IMR-90 (cell line): ENCODE results near the gene POLD3. TPM values are rescaled to one million over a fixed set of nuclear protein-coding genes. Genes with fewer than 3 reads are reported as not detected.

Experiments
- ATAC-seq: fragments of 200-7000 bp; cut with Tn5 transposase; 2 replicates; pipeline ENCODE4 v1.9.1; 2020; ENCODE audit warnings: low read depth, mild to moderate bottlenecking, moderate library complexity
- BruUV-seq: library from RNA; stranded (reverse); fragments of 400-500 nt; replicated peaks from 2 replicates; lab custom pipeline; 2021; lab: Mats Ljungman, UMichigan
- CTCF ChIA-PET: fragments of 300-600 bp; formaldehyde crosslinking; extraction: SDS; loops from one replicate; lab custom pipeline; 2021; ENCODE audit warnings: antibody characterized with exemption; lab: Yijun Ruan, JAX
- POLR2A ChIA-PET: fragments of 300-600 bp; sonication (Branson Sonifier 250); formaldehyde crosslinking; loops from one replicate; lab custom pipeline; 2022; ENCODE audit warnings: antibody characterized with exemption; ENCODE audit not compliant: unreplicated experiment; lab: Charles Lee
- DNase-seq: peaks from one replicate; pipeline ENCODE4 v3.0.0; 2013
- H2AFZ ChIP-seq: replicated peaks from 2 replicates; pipeline ENCODE3; 2013; ENCODE audit warnings: low read length, mild to moderate bottlenecking; ENCODE audit not compliant: poor library complexity
- H2AK5ac ChIP-seq: 2 replicates; pipeline ENCODE4 v1.6.1; 2013; ENCODE audit warnings: low read depth, low read length, inconsistent platforms
- H2AK9ac ChIP-seq: replicated peaks from 2 replicates; pipeline ENCODE3; 2013; ENCODE audit warnings: mild to moderate bottlenecking, low read depth, low read length, moderate library complexity; ENCODE audit not compliant: poor library complexity
- H2BK120ac ChIP-seq: 2 replicates; pipeline ENCODE4 v1.6.1; 2013; ENCODE audit warnings: low read depth, low read length, inconsistent platforms
- H2BK15ac ChIP-seq: 3 replicates; pipeline ENCODE4 v1.6.1; 2013; ENCODE audit warnings: low read depth, low read length, inconsistent platforms
- H2BK20ac ChIP-seq: 2 replicates; pipeline ENCODE4 v1.6.1; 2013; ENCODE audit warnings: low read depth, mild to moderate bottlenecking, inconsistent platforms, low read length, moderate library complexity
- H2BK5ac ChIP-seq: 2 replicates; pipeline ENCODE4 v1.6.1; 2013; ENCODE audit warnings: mild to moderate bottlenecking, low read depth, low read length, inconsistent platforms; ENCODE audit not compliant: poor library complexity, severe bottlenecking
- H3K14ac ChIP-seq: replicated peaks from 2 replicates; pipeline ENCODE4 v1.6.1; 2013; ENCODE audit warnings: low read depth, low read length, inconsistent platforms
- H3K18ac ChIP-seq: 2 replicates; pipeline ENCODE4 v1.6.1; 2013; ENCODE audit warnings: low read depth, low read length, control low read depth
- H3K23ac ChIP-seq: 2 replicates; pipeline ENCODE4 v1.6.1; 2013; ENCODE audit warnings: low read depth, low read length, inconsistent platforms
- H3K27ac ChIP-seq: 2 replicates; pipeline ENCODE4 v1.5.1; 2013; ENCODE audit warnings: mild to moderate bottlenecking, control low read depth, low read length; ENCODE audit not compliant: insufficient read depth
- H3K27me3 ChIP-seq: 2 replicates; pipeline ENCODE4 v1.6.1; 2013; ENCODE audit warnings: low read length; ENCODE audit not compliant: control insufficient read depth, insufficient read depth
- H3K36me3 ChIP-seq: 2 replicates; pipeline ENCODE4 v1.6.1; 2013; ENCODE audit warnings: low read length, mixed read lengths; ENCODE audit not compliant: control insufficient read depth, insufficient read depth
- H3K4ac ChIP-seq: 2 replicates; pipeline ENCODE4 v1.6.1; 2013; ENCODE audit warnings: low read depth, low read length, inconsistent platforms
- H3K4me1 ChIP-seq: 2 replicates; pipeline ENCODE4 v1.6.1; 2013; ENCODE audit warnings: low read length, mixed read lengths; ENCODE audit not compliant: control insufficient read depth, insufficient read depth
- H3K4me2 ChIP-seq: 2 replicates; pipeline ENCODE4 v1.6.1; 2013; ENCODE audit warnings: low read depth, mild to moderate bottlenecking, control low read depth, low read length, moderate library complexity
- H3K4me3 ChIP-seq: 2 replicates; pipeline ENCODE4 v1.5.1; 2013; ENCODE audit warnings: low read depth, mild to moderate bottlenecking, control low read depth, low read length, moderate library complexity; ENCODE audit not compliant: insufficient read depth
- H3K56ac ChIP-seq: 2 replicates; pipeline ENCODE4 v1.6.1; 2013; ENCODE audit warnings: low read length, inconsistent platforms; ENCODE audit not compliant: insufficient read depth; ENCODE audit errors: extremely low read depth
- H3K79me1 ChIP-seq, 2 experiments: 2 replicates each; pipeline ENCODE4 v1.6.1; 2013; ENCODE audit warnings: low read length in 2 of 2, inconsistent platforms in 1 of 2, low read depth in 1 of 2
- H3K9ac ChIP-seq: 2 replicates; pipeline ENCODE4 v1.6.1; 2013; ENCODE audit warnings: low read depth, low read length, control low read depth
- H3K9me1 ChIP-seq: 2 replicates; pipeline ENCODE4 v1.6.1; 2013; ENCODE audit warnings: low read length, inconsistent platforms; ENCODE audit not compliant: insufficient read depth
- H3K9me3 ChIP-seq: 2 replicates; pipeline ENCODE4 v1.6.1; 2013; ENCODE audit warnings: low read length; ENCODE audit not compliant: control insufficient read depth, insufficient read depth
- H4K20me1 ChIP-seq: 2 replicates; pipeline ENCODE4 v1.6.1; 2013; ENCODE audit warnings: low read length, inconsistent platforms; ENCODE audit not compliant: insufficient read depth
- H4K5ac ChIP-seq: 2 replicates; pipeline ENCODE4 v1.6.1; 2013; ENCODE audit warnings: mild to moderate bottlenecking, low read depth, low read length, control low read depth
- H4K8ac ChIP-seq, 2 experiments: 2 replicates each; pipeline ENCODE4 v1.6.1; 2013; ENCODE audit warnings: low read depth in 2 of 2, low read length in 2 of 2, control low read depth in 1 of 2, inconsistent platforms in 1 of 2
- H4K91ac ChIP-seq: 2 replicates; pipeline ENCODE4 v1.6.1; 2013; ENCODE audit warnings: low read depth, low read length, inconsistent platforms; ENCODE audit not compliant: insufficient read depth
- CEBPB ChIP-seq: IDR thresholded peaks from 2 replicates; pipeline ENCODE4 v1.6.1; 2012; ENCODE audit warnings: low read depth, low read length, improper control_type of control experiment
- SMC3 ChIP-seq: fragments of 150-350 bp; IDR thresholded peaks from 2 replicates; pipeline ENCODE4 v1.6.1; 2016; ENCODE audit warnings: low read depth, mild to moderate bottlenecking, antibody characterized with exemption, low read length, moderate library complexity
- WGBS, 2 experiments: methylation state at CpG; one replicate each; pipeline versions ENCODE4 v1.1.5 to v1.1.7; 2013; ENCODE audit warnings: missing lambda C conversion rate in 2 of 2; ENCODE audit not compliant: insufficient read length in 1 of 2; ENCODE audit errors: extremely low coverage in 2 of 2; 5-methylcytosine and 5-hydroxymethylcytosine counted together
- dilution Hi-C: fragments of 300-500 bp; cut with HindIII; formaldehyde crosslinking; loops from one replicate; pipeline ENCODE4 v1.14.3; 2018; ENCODE audit warnings: low sequenced_read_pairs; ENCODE audit not compliant: unreplicated experiment
- in situ Hi-C: fragments of 300-500 bp; cut with MboI; formaldehyde crosslinking; loops from 3 replicates; pipeline ENCODE4 v1.14.3; 2019; ENCODE audit warnings: low sequenced_read_pairs, inconsistent platforms, mixed read lengths
- intact Hi-C: fragments of 100-400 bp; cut with micrococcal nuclease; formaldehyde crosslinking; loops from 2 replicates; pipeline ENCODE4 v1.10.0; 2022
- polyA plus RNA-seq, 3 experiments: library from polyadenylated mRNA; depleted of rRNA; stranded (reverse); fragments of >200 nt; gene quantifications; 2 replicates each; pipeline ENCODE4 v1.2.3, GENCODE V29; 2012; ENCODE audit warnings: low replicate concordance in 1 of 3
- total RNA-seq: library from RNA; depleted of rRNA; stranded (reverse); fragments of >200 nt; gene quantifications from 2 replicates; pipeline ENCODE4 v1.2.3, GENCODE V29; 2012

POLD3 gene
- total and polyA plus RNA-seq, 2 of the 4 experiments (the other 2 are of a cell fraction) = 9.1 to 9.2 TPM

- no TSS peak for BruUV-seq
- Histone ChIP-seq H4K91ac (peak overlapping the region; percentile 97), H3K18ac (peak overlapping the region; percentile 74), H3K27me3 (no peaks in the 10 kb centered on the region), H3K4me1 (peaks cover 24% of the 10 kb centered on the region), H4K5ac (peak overlapping the region; percentile 99), H2AFZ (peak overlapping the region; percentile 69), H3K4ac (peak overlapping the region; percentile 92), H3K56ac (peak overlapping the region; percentile 42; the same call in 1 of the 2 replicates), H3K4me2 (no peak overlapping the region), H4K20me1 (no peaks in the 10 kb centered on the region), H2AK9ac (peak overlapping the region; percentile 79), H3K9ac (peak overlapping the region; percentile 19), H2BK15ac (peak overlapping the region; percentile 95), H3K9me1 (peaks cover 15% of the 10 kb centered on the region), H2BK120ac (peak overlapping the region; percentile 94), H2BK20ac (peak overlapping the region; percentile 95), H2AK5ac (peak overlapping the region; percentile 94), H3K36me3 (no peaks in the 10 kb centered on the region), H3K79me1 (no peaks in the 10 kb centered on the region; a peak in 1 of 4 replicates), H2BK5ac (peak overlapping the region; percentile 98), H3K27ac (peak overlapping the region; percentile 89), H3K14ac (peak overlapping the region; percentile 70), H4K8ac (peak overlapping the region; percentile 82 to 89), H3K4me3 (no peak overlapping the region), H3K9me3 (peaks cover 2% of the 10 kb centered on the region; the same call in 1 of the 2 replicates), H3K23ac (peak overlapping the region; percentile 64; the same call in 1 of the 2 replicates)
- POLR2A ChIA-PET = no interaction called here
- intact Hi-C loops (no loop called here), in situ Hi-C loops (no loop called here), dilution Hi-C loops (no loop called here)
- 0% methylated on average over 1 of the region's 4 CpGs; no CpG with 5 or more reads in 1 of the 2 experiments for WGBS, 2 experiments
- CTCF ChIA-PET = interaction anchor here (0.7 to 3.0 kb wide), 3 partner anchors 20 to 67 kb away, joined by 3 to 11 read pairs (median 3); no protein-coding TSS in a partner anchor
- TF ChIP-seq CEBPB (no peak), SMC3 (peak; percentile 40; the same call in 1 of the 2 replicates)
- ATAC-seq (peak; percentile 15), DNase-seq (no peak)
These were observed 80.1 kb downstream of the POLD3 start for GRCh38 chr11:74672332-74672955.
